K562 (cell line): ENCODE measurements around the gene TRAPPC1. TPM values are rescaled to one million over a fixed set of nuclear protein-coding genes. Genes with fewer than 3 reads are reported as not detected.
A peak's percentile ranks its signal among the peaks of the same experiment; 100 is the strongest.

Source experiments
- ATF1 ChIP-seq, 2 experiments: fragments of 450-650 bp in 1 of 2; IDR thresholded peaks; 2 replicates each; pipeline ENCODE4 v1.6.1; 2016; ENCODE audit warnings: missing compliant biosample characterization in 1 of 2, missing genetic modification characterization in 1 of 2
- CEBPG ChIP-seq, 3 experiments: fragments of 200-800 bp in 1 of 3; sonication (Bioruptor generic) in 1 of 3; sonication (generic) in 1 of 3; formaldehyde crosslinking in 1 of 3; IDR thresholded peaks in 2 of 3; conservative IDR thresholded peaks in 1 of 3; 2 replicates each; pipeline versions ENCODE4 v1.6.1 to v1.8.0; 2016 to 2022; ENCODE audit warnings: missing compliant biosample characterization in 2 of 3, missing genetic modification characterization in 2 of 3, mild to moderate bottlenecking in 1 of 3, missing genetic modification reagents in 1 of 3
- ETS2 ChIP-seq: IDR thresholded peaks from 2 replicates; pipeline ENCODE4 v1.6.1; 2016; ENCODE audit warnings: borderline replicate concordance, missing genetic modification characterization, mild to moderate bottlenecking, moderate library complexity, missing compliant biosample characterization; ENCODE audit not compliant: poor library complexity, severe bottlenecking
- LEF1 ChIP-seq: fragments of 450-650 bp; IDR thresholded peaks from 2 replicates; pipeline ENCODE4 v1.6.1; 2016; ENCODE audit warnings: mild to moderate bottlenecking
- MECOM ChIP-seq: fragments of 250-450 bp; sonication (Bioruptor Pico); IDR thresholded peaks from 2 replicates; pipeline ENCODE4 v1.8.0; 2022; ENCODE audit warnings: inconsistent platforms
- NFRKB ChIP-seq: fragments of 450-650 bp; IDR thresholded peaks from 2 replicates; pipeline ENCODE4 v1.6.1; 2016; ENCODE audit warnings: low read depth
- NUFIP1 ChIP-seq: fragments of 450-650 bp; IDR thresholded peaks from 2 replicates; pipeline ENCODE4 v1.6.1; 2018; ENCODE audit not compliant: partially characterized antibody
- RCOR1 ChIP-seq, 2 experiments: IDR thresholded peaks; 2 replicates each; pipeline ENCODE4 v1.6.1; 2012; ENCODE audit warnings: low read depth in 2 of 2, low read length in 2 of 2, borderline replicate concordance in 1 of 2, improper control_type of control experiment in 1 of 2
- TCF7 ChIP-seq: sonication (generic); IDR thresholded peaks from 2 replicates; pipeline ENCODE4 v1.6.1; 2016; ENCODE audit warnings: antibody characterized with exemption, borderline replicate concordance
- ZBTB1 ChIP-seq: sonication (generic); formaldehyde crosslinking; IDR thresholded peaks from 2 replicates; pipeline ENCODE4 v1.8.1; 2023; ENCODE audit warnings: missing genetic modification reagents, low read depth, mild to moderate bottlenecking, borderline replicate concordance
- ZNF263 ChIP-seq: sonication (generic); formaldehyde crosslinking; IDR thresholded peaks from 2 replicates; pipeline ENCODE4 v1.8.0; 2022; ENCODE audit warnings: mild to moderate bottlenecking, missing genetic modification reagents, borderline replicate concordance
- ZNF316 ChIP-seq: fragments of 450-650 bp; IDR thresholded peaks from 2 replicates; pipeline ENCODE4 v1.6.1; 2016
- ZNF764 ChIP-seq: fragments of 250-450 bp; sonication (Bioruptor Pico); IDR thresholded peaks from 2 replicates; pipeline ENCODE4 v1.4.0; 2020; ENCODE audit warnings: low read depth, mild to moderate bottlenecking, moderate library complexity
- ZNF766 ChIP-seq: fragments of 200-800 bp; sonication (Bioruptor generic); conservative IDR thresholded peaks from 2 replicates; pipeline ENCODE4 v1.6.1; 2016; ENCODE audit warnings: missing genetic modification characterization, missing compliant biosample characterization
- polyA plus RNA-seq, 8 experiments: library from polyadenylated mRNA; depleted of rRNA in 4 of 8; stranded (reverse) in 5 of 8; unstranded in 3 of 8; fragments of >200 nt; fragmentation: Nextera tagmentation in 2 of 8; fragmentation: Illumina TruSeq in 1 of 8; extraction: Ambion mirVana in 2 of 8; extraction: Trizol in 1 of 8; gene quantifications; 2 replicates each; pipeline versions ENCODE4 v1.2.1 to v1.2.3, GENCODE V29; 2011 to 2014; ENCODE audit warnings: inconsistent platforms in 1 of 8, missing spikeins in 1 of 8
- total RNA-seq, 7 experiments: library from RNA; depleted of rRNA in 6 of 7; stranded (reverse); fragments of >200 nt in 6 of 7; fragmentation: Illumina TruSeq in 2 of 7; extraction: Trizol in 2 of 7; gene quantifications; 2 replicates each; pipeline versions ENCODE4 v1.2.1 to v1.2.3, GENCODE V29; 2011 to 2021; ENCODE audit warnings: low replicate concordance in 1 of 7
- TF ChIP-seq, protein P1 (sequence below): fragments of 200-800 bp; sonication (Bioruptor generic); IDR thresholded peaks from 2 replicates; pipeline ENCODE4 v1.6.1; 2017; ENCODE audit warnings: missing genetic modification characterization, missing compliant biosample characterization
- TF ChIP-seq, protein P2 (sequence below): fragments of 450-650 bp; IDR thresholded peaks from 2 replicates; pipeline ENCODE4 v1.6.1; 2016; ENCODE audit warnings: antibody characterized with exemption
- TF ChIP-seq, protein P3 (sequence below): sonication (generic); formaldehyde crosslinking; IDR thresholded peaks from 2 replicates; pipeline ENCODE4 v1.8.0; 2022; ENCODE audit warnings: missing genetic modification reagents, mild to moderate bottlenecking, borderline replicate concordance
- TF ChIP-seq, protein P4 (sequence below): fragments of 450-650 bp; formaldehyde crosslinking; IDR thresholded peaks from 2 replicates; pipeline ENCODE4 v1.4.0; 2020; ENCODE audit warnings: mild to moderate bottlenecking, moderate library complexity
- TF ChIP-seq, protein P5 (sequence below), 2 experiments: fragments of 200-800 bp in 1 of 2; sonication (Bioruptor generic) in 1 of 2; sonication (generic) in 1 of 2; formaldehyde crosslinking in 1 of 2; IDR thresholded peaks in 1 of 2; conservative IDR thresholded peaks in 1 of 2; 2 replicates each; pipeline versions ENCODE4 v1.5.0 to v1.6.1; 2016 to 2020; ENCODE audit warnings: missing compliant biosample characterization in 1 of 2, missing genetic modification characterization in 1 of 2, missing genetic modification reagents in 1 of 2

TRAPPC1 gene
- total and polyA plus RNA-seq, 9 of the 15 experiments (the other 6 are each of a cell fraction or from before 2014, with no cell fraction given), result 11.7 to 82.8 (median 36.2) TPM

DNA sequence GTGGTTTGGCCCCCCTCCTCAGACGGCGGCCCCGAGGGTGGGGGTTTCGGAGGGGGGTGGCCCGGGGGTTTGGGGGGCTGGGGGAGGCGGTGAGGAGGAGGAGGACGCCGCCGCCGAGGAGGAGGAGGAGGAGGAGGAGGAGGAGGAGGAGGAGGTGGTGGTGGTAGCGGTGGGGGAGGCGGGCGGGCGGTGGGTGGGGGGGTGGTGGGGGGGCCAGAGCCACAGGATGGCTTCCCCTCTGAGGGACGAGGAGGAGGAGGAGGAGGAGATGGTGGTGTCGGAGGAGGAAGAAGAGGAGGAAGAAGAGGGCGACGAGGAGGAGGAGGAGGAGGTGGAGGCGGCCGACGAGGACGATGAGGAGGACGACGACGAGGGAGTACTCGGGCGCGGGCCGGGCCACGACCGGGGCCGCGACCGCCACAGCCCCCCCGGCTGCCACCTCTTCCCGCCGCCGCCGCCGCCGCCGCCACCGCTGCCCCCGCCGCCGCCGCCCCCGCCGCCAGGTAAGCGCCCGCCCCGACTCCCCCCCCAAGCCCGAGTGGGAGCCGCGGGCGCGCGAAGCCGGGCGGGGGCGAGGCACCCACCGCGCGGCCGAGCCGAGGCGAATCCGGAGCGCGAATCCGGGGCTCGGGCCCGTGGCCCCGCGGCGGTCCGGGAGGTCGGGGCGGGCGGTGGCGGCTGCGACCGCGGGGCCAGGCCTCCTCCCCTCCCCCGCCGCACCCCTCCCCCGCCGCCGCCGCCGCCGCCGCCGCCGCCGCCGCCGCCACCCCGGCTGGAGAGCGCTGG, 47.0 kb downstream of the TRAPPC1 start (continued):
- TF ChIP-seq, protein P1, sequence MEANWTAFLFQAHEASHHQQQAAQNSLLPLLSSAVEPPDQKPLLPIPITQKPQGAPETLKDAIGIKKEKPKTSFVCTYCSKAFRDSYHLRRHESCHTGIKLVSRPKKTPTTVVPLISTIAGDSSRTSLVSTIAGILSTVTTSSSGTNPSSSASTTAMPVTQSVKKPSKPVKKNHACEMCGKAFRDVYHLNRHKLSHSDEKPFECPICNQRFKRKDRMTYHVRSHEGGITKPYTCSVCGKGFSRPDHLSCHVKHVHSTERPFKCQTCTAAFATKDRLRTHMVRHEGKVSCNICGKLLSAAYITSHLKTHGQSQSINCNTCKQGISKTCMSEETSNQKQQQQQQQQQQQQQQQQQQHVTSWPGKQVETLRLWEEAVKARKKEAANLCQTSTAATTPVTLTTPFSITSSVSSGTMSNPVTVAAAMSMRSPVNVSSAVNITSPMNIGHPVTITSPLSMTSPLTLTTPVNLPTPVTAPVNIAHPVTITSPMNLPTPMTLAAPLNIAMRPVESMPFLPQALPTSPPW (CRISPR knock-in tag), result peak; percentile 68; the same call in 1 of the 2 replicates
- TF ChIP-seq ZNF766 (CRISPR knock-in tag) (no peak), ZNF764 (CRISPR knock-in tag) (no peak), CEBPG (CRISPR knock-in tag; IDR thresholded peaks at IDR 0.05) (no peak), CEBPG (tag; conservative IDR thresholded peaks at IDR 0.05 in 1 of 2, IDR thresholded peaks at IDR 0.05 in 1 of 2) (no peak), ZNF263 (CRISPR knock-in tag) (peak; percentile 88), NUFIP1 (no peak), ATF1 (CRISPR knock-in tag; IDR thresholded peaks at IDR 0.05) (no peak), ATF1 (tag; IDR thresholded peaks at IDR 0.05) (no peak), ZBTB1 (no peak), ZNF316 (no peak), TCF7 (no peak), MECOM (CRISPR knock-in tag) (no peak), LEF1 (no peak), RCOR1 (IDR thresholded peaks at IDR 0.05; ENCODE audit: borderline replicate concordance in 1 of 2, low read depth in 2 of 2, low read length in 2 of 2) (no peak), ETS2 (tag) (no peak), NFRKB (no peak)
- TF ChIP-seq, protein P2, sequence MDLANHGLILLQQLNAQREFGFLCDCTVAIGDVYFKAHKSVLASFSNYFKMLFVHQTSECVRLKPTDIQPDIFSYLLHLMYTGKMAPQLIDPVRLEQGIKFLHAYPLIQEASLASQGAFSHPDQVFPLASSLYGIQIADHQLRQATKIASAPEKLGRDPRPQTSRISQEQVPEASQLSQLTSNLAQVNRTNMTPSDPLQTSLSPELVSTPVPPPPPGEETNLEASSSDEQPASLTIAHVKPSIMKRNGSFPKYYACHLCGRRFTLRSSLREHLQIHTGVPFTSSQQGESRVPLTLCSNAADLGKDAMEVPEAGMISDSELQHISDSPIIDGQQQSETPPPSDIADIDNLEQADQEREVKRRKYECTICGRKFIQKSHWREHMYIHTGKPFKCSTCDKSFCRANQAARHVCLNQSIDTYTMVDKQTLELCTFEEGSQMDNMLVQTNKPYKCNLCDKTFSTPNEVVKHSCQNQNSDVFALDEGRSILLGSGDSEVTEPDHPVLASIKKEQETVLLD, result no peak
- TF ChIP-seq, protein P3, sequence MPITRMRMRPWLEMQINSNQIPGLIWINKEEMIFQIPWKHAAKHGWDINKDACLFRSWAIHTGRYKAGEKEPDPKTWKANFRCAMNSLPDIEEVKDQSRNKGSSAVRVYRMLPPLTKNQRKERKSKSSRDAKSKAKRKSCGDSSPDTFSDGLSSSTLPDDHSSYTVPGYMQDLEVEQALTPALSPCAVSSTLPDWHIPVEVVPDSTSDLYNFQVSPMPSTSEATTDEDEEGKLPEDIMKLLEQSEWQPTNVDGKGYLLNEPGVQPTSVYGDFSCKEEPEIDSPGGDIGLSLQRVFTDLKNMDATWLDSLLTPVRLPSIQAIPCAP (CRISPR knock-in tag), result no peak
- TF ChIP-seq, protein P4, sequence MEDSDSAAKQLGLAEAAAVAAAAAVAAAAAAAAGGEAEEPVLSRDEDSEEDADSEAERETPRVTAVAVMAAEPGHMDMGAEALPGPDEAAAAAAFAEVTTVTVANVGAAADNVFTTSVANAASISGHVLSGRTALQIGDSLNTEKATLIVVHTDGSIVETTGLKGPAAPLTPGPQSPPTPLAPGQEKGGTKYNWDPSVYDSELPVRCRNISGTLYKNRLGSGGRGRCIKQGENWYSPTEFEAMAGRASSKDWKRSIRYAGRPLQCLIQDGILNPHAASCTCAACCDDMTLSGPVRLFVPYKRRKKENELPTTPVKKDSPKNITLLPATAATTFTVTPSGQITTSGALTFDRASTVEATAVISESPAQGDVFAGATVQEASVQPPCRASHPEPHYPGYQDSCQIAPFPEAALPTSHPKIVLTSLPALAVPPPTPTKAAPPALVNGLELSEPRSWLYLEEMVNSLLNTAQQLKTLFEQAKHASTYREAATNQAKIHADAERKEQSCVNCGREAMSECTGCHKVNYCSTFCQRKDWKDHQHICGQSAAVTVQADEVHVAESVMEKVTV, result no peak
- TF ChIP-seq, protein P5, sequence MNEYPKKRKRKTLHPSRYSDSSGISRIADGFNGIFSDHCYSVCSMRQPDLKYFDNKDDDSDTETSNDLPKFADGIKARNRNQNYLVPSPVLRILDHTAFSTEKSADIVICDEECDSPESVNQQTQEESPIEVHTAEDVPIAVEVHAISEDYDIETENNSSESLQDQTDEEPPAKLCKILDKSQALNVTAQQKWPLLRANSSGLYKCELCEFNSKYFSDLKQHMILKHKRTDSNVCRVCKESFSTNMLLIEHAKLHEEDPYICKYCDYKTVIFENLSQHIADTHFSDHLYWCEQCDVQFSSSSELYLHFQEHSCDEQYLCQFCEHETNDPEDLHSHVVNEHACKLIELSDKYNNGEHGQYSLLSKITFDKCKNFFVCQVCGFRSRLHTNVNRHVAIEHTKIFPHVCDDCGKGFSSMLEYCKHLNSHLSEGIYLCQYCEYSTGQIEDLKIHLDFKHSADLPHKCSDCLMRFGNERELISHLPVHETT (CRISPR knock-in tag; conservative IDR thresholded peaks at IDR 0.05 in 1 of 2, IDR thresholded peaks at IDR 0.05 in 1 of 2), result 0 out of 4 replicates have a peak, but pooled peaks of 1 of the 2 experiments have one; percentile 83
